ENCODE data around the gene TRPV6.

The TRPV6 gene

GRCh38 chr7:142836426-142836825, 49.1 kb downstream of the TRPV6 start:
- Histone ChIP-seq H3K36me3 (no peaks in the 10 kb centered on the region), H3K9me3 (ENCODE audit: severe bottlenecking) (peaks cover 2% of the 10 kb centered on the region), H3K4me3 (ENCODE audit: low read depth, low read length) (no peak overlapping the region), H3K27me3 (ENCODE audit: insufficient read depth, low read depth, severe bottlenecking) (no peaks in the 10 kb centered on the region), H3K27ac (no peak overlapping the region)
- DNase-seq, result peak; percentile 38
- no peak for TF ChIP-seq CTCF (IDR thresholded peaks at IDR 0.05; ENCODE audit: low read depth, low read length)

- H3K36me3 ChIP-seq, result no peaks in the 10 kb centered on the region
- no peaks in the 10 kb centered on the region for H3K27me3 ChIP-seq (ENCODE audit: insufficient read depth, low read depth, severe bottlenecking)
- TF ChIP-seq CTCF (IDR thresholded peaks at IDR 0.05; ENCODE audit: low read depth, low read length), result no peak
- H3K27ac ChIP-seq, result no peak overlapping the region
- H3K9me3 ChIP-seq (ENCODE audit: severe bottlenecking), result peaks cover 2% of the 10 kb centered on the region
- no peak overlapping the region for H3K4me3 ChIP-seq (ENCODE audit: low read depth, low read length)
- DNase-seq, result no peak
These were observed 50.1 kb downstream of the TRPV6 start for GRCh38 chr7:142835487-142835886.

GRCh38 chr7:142833174-142834048, 52.1 kb downstream of the TRPV6 start:
- no peaks in the 10 kb centered on the region for H3K27me3 ChIP-seq (ENCODE audit: insufficient read depth, low read depth, severe bottlenecking)
- no peak for DNase-seq
- no peak for TF ChIP-seq CTCF (IDR thresholded peaks at IDR 0.05; ENCODE audit: low read depth, low read length)
- no peak overlapping the region for H3K27ac ChIP-seq
- H3K36me3 ChIP-seq, result no peaks in the 10 kb centered on the region
- H3K9me3 ChIP-seq (ENCODE audit: severe bottlenecking), result peaks cover under 1% of the 10 kb centered on the region
- H3K4me3 ChIP-seq (ENCODE audit: low read depth, low read length), result no peak overlapping the region

GRCh38 chr7:142832417-142832816, 53.1 kb downstream of the TRPV6 start:
- Histone ChIP-seq H3K36me3 (no peaks in the 10 kb centered on the region), H3K9me3 (ENCODE audit: severe bottlenecking) (no peaks in the 10 kb centered on the region), H3K4me3 (ENCODE audit: low read depth, low read length) (no peak overlapping the region), H3K27me3 (ENCODE audit: insufficient read depth, low read depth, severe bottlenecking) (no peaks in the 10 kb centered on the region), H3K27ac (no peak overlapping the region)
- TF ChIP-seq CTCF (IDR thresholded peaks at IDR 0.05; ENCODE audit: low read depth, low read length), result no peak
- no peak for DNase-seq

- H3K27ac ChIP-seq, result no peak overlapping the region
- no peak for DNase-seq
These were observed 57.5 kb downstream of the TRPV6 start for GRCh38 chr7:142827951-142828500.

More at GRCh38 chr7:142827951-142828500, 57.5 kb downstream of the TRPV6 start:
- H3K36me3 ChIP-seq, result no peaks in the 10 kb centered on the region
- H3K27me3 ChIP-seq (ENCODE audit: insufficient read depth, low read depth, severe bottlenecking), result no peaks in the 10 kb centered on the region
- TF ChIP-seq CTCF (IDR thresholded peaks at IDR 0.05; ENCODE audit: low read depth, low read length), result no peak
- peaks cover 4% of the 10 kb centered on the region for H3K9me3 ChIP-seq (ENCODE audit: severe bottlenecking)
- no peak overlapping the region for H3K4me3 ChIP-seq (ENCODE audit: low read depth, low read length)
